Nephron progenitor cell (in vitro differentiated cells): ENCODE measurements around the gene RBSN.

ENCODE experiments used
- DNase-seq: peaks from one replicate; pipeline ENCODE4 v3.0.0; 2021
- H3K27ac Mint-ChIP-seq: 2 replicates; pipeline ENCODE4 v1.8.0; 2021; ENCODE audit warnings: mild to moderate bottlenecking, moderate library complexity, mixed read lengths
- H3K27me3 Mint-ChIP-seq: 2 replicates; pipeline ENCODE4 v1.8.0; 2021; ENCODE audit warnings: mild to moderate bottlenecking, low read depth, mixed read lengths; ENCODE audit not compliant: poor library complexity
- H3K36me3 Mint-ChIP-seq: 2 replicates; pipeline ENCODE4 v1.8.0; 2021; ENCODE audit warnings: low read depth, mixed read lengths
- H3K4me1 Mint-ChIP-seq: 2 replicates; pipeline ENCODE4 v1.8.0; 2021; ENCODE audit warnings: mixed read lengths
- H3K4me3 Mint-ChIP-seq: 2 replicates; pipeline ENCODE4 v1.8.0; 2021; ENCODE audit warnings: mild to moderate bottlenecking, moderate library complexity, mixed read lengths
- H3K9me3 Mint-ChIP-seq: 2 replicates; pipeline ENCODE4 v1.8.0; 2021; ENCODE audit warnings: mild to moderate bottlenecking, moderate library complexity, mixed read lengths
- TF ChIP-seq, protein P1 (sequence below): fragments of 200-600 bp; sonication (generic); IDR thresholded peaks from 2 replicates; pipeline ENCODE4 v1.5.0; 2021; ENCODE audit warnings: antibody characterized with exemption

RBSN gene

GRCh38 chr3:15113884-15114283, 14.9 kb upstream of the RBSN start:
- no peak overlapping the region for H3K27ac Mint-ChIP-seq
- peaks cover 27% of the 10 kb centered on the region for H3K27me3 Mint-ChIP-seq
- peaks cover 4% of the 10 kb centered on the region for H3K9me3 Mint-ChIP-seq
- peaks cover 25% of the 10 kb centered on the region for H3K4me1 Mint-ChIP-seq
- H3K36me3 Mint-ChIP-seq, result no peaks in the 10 kb centered on the region
- TF ChIP-seq, protein P1, sequence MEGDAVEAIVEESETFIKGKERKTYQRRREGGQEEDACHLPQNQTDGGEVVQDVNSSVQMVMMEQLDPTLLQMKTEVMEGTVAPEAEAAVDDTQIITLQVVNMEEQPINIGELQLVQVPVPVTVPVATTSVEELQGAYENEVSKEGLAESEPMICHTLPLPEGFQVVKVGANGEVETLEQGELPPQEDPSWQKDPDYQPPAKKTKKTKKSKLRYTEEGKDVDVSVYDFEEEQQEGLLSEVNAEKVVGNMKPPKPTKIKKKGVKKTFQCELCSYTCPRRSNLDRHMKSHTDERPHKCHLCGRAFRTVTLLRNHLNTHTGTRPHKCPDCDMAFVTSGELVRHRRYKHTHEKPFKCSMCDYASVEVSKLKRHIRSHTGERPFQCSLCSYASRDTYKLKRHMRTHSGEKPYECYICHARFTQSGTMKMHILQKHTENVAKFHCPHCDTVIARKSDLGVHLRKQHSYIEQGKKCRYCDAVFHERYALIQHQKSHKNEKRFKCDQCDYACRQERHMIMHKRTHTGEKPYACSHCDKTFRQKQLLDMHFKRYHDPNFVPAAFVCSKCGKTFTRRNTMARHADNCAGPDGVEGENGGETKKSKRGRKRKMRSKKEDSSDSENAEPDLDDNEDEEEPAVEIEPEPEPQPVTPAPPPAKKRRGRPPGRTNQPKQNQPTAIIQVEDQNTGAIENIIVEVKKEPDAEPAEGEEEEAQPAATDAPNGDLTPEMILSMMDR, result no peak
- DNase-seq, result no peak
- no peak overlapping the region for H3K4me3 Mint-ChIP-seq

DNA sequence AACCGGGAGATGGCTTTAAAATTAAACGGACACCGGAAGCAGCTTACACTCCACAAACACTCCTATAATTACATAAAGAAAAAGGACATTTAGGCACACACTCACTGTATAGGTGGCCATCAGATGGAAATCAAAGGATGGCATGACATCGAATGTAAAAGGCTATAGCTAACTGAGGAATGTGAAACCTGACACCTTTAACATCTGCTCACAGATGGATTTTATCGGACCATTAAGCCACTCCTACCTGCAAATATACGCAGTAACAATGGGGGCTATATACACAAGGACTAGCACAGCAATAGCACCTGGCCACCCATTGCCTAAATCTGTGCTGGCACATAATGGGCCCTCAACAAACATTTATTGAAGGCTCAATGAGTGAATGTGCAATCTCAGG, 14.5 kb upstream of the RBSN start:
- H3K36me3 Mint-ChIP-seq, result no peaks in the 10 kb centered on the region
- no peak overlapping the region for H3K4me3 Mint-ChIP-seq
- peaks cover 4% of the 10 kb centered on the region for H3K9me3 Mint-ChIP-seq
- peaks cover 27% of the 10 kb centered on the region for H3K27me3 Mint-ChIP-seq
- peak overlapping the region; percentile 14 for H3K27ac Mint-ChIP-seq
- H3K4me1 Mint-ChIP-seq, result peaks cover 27% of the 10 kb centered on the region
- DNase-seq, result no peak
- TF ChIP-seq, protein P1, result no peak

GRCh38 chr3:15112011-15112410, 13.1 kb upstream of the RBSN start:
- TF ChIP-seq, protein P1, result no peak
- no peaks in the 10 kb centered on the region for H3K36me3 Mint-ChIP-seq
- H3K4me1 Mint-ChIP-seq, result peaks cover 41% of the 10 kb centered on the region
- no peak overlapping the region for H3K27ac Mint-ChIP-seq
- H3K9me3 Mint-ChIP-seq, result peaks cover 4% of the 10 kb centered on the region
- no peak for DNase-seq
- peaks cover 18% of the 10 kb centered on the region for H3K27me3 Mint-ChIP-seq
- no peak overlapping the region for H3K4me3 Mint-ChIP-seq

GRCh38 chr3:15110206-15110605, 11.3 kb upstream of the RBSN start:
- no peak overlapping the region for H3K4me3 Mint-ChIP-seq
- no peak overlapping the region for H3K27ac Mint-ChIP-seq

GRCh38 chr3:15108869-15109268, 9.9 kb upstream of the RBSN start:
- H3K36me3 Mint-ChIP-seq, result no peaks in the 10 kb centered on the region
- peaks cover 18% of the 10 kb centered on the region for H3K27me3 Mint-ChIP-seq
- no peak overlapping the region for H3K27ac Mint-ChIP-seq
- TF ChIP-seq, protein P1, result no peak
- DNase-seq, result no peak
- H3K4me3 Mint-ChIP-seq, result no peak overlapping the region
- H3K9me3 Mint-ChIP-seq, result no peaks in the 10 kb centered on the region
- peaks cover 33% of the 10 kb centered on the region for H3K4me1 Mint-ChIP-seq

More at GRCh38 chr3:15110206-15110605, 11.3 kb upstream of the RBSN start:
- H3K9me3 Mint-ChIP-seq, result no peaks in the 10 kb centered on the region
- no peaks in the 10 kb centered on the region for H3K36me3 Mint-ChIP-seq
- peaks cover 41% of the 10 kb centered on the region for H3K4me1 Mint-ChIP-seq
- peaks cover 22% of the 10 kb centered on the region for H3K27me3 Mint-ChIP-seq
- no peak for DNase-seq
- TF ChIP-seq, protein P1, result no peak

GRCh38 chr3:15108082-15108545, 9.2 kb upstream of the RBSN start:
- Mint-ChIP-seq H3K36me3 (no peaks in the 10 kb centered on the region), H3K9me3 (no peaks in the 10 kb centered on the region), H3K4me3 (no peak overlapping the region), H3K4me1 (peaks cover 33% of the 10 kb centered on the region), H3K27me3 (peaks cover 18% of the 10 kb centered on the region), H3K27ac (no peak overlapping the region)
- DNase-seq, result peak; percentile 83
- TF ChIP-seq, protein P1, result peak; percentile 95
